T-helper 9 cell (primary cell): ENCODE data around the gene DIS3L2.
"Not testable (repeated sequence)": the region's sequence is repeated elsewhere in the genome, so short reads cannot be mapped to it uniquely, and the experiment has no call there.

Experiments used
- DNase-seq: peaks from one replicate; pipeline ENCODE4 v3.0.0-alpha.2; 2020

DIS3L2 gene

DNA sequence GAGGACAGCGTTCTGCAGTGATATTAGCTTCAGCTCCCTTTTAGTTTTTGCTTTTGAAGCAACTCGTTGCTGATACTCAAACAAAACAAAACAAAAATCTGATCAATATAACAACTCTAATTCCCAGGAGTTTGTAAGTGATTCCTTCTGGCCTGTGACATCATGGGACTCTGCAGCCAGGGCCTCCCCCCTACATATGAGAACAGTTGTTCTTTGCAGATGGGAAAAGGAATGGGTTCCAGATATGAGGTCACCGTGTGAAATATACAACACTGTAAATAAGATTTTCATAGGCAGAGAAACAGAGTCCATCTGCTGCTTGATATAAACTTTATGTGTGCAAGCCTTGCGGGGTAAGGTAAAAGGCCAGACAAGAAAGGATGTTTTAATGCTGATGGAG, 56.7 kb downstream of the DIS3L2 start:
- DNase-seq, result no peak

- no peak for DNase-seq
Measured at GRCh38 chr2:232022718-232023117, 61.2 kb downstream of the DIS3L2 start.

DNA sequence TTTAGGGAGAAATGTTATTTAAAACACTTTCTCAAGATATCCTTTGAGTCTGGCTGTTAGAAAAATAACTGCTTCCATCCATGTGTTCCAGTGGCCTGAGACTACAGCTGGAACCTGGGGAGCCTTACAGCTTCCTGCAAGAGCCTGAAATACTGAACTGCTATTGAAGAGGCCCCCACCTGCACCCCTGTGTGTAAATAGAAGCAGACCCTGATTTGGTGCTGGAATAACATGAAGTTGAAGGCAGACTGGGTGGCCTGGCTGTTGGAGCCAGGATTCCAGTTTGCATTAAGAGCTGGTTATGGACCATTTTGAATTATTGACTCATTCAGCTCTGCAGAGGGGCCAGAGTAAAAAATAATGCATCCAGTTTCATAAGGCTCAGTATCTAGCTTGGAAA, 61.9 kb downstream of the DIS3L2 start:
- no peak for DNase-seq

DNA sequence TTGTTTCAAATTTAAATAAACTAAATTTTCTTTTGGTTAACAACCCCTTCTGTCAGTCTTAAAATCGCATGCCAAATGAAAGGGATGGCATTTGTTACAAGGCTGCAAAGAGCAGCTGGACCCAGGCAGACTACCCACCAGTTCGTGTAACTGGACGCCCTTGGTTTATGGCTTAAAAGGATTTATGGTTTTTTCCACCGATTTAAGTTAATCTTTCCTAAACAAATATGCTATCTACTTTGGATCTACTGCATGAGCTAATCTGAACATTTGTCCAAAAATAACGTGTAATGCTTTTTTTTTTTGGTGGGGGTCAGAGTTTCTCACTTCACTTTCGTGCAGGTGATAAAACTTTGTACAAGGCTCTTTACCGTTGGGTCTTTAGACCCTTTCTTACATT, 62.9 kb downstream of the DIS3L2 start:
- no peak for DNase-seq

DNA sequence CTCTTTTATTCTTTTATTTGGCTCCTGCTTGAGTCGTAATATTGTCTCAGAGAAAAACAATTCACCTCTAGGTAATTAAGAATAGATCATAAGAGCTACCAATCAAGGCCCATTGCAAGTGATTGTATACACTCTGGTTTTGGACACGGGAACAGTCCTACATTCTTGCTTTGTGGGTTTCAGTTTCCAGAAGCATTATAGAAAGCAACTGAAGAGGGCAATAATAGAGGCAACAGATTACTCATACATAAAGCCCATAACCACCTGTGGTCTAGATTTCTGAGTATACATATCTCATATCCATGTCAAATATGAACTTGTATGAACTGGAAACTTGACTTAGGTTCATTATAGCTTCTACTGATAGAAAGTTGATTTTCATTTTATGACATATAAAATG, 65.4 kb downstream of the DIS3L2 start:
- no peak for DNase-seq

DNA sequence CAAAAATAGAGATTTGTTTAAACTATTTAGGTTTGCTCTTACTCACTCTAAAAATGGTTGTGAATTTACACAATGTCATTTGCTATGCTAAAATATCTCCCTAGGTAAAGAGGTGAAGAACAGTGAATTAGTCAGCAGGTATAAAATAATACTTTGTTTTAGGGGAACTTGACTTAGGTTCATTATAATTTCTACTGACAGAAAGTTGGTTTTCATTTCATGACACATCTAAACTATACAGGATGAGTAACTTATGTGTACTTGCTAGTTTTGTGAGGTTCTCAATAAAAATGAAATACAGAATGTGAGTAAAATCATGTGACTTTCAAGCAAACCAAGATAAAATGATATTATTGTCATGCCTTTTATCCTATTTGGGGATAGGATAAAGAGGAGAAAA, 66.0 kb downstream of the DIS3L2 start:
- DNase-seq, result no peak

- no peak for DNase-seq
Measured at GRCh38 chr2:232028071-232028470, 66.6 kb downstream of the DIS3L2 start.

DNA sequence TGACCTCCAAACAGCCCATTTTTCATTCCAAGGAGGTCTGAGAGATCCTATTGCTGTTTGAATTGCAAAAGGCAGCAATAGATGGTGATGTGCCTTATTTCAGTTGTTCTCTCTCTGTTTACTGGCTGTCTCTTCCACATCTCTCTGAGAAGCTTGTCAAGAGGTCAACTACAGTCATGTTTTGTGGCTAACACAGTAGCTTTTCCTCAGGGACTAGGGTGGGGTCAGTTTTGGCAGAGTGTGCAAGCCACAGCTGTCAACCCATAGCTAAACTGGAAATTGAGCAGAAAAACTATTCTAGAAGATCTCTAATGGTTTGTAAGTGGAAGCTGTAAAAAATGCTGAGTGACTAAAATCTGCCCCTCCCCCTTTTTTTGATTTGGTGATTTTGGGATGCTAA, 67.1 kb downstream of the DIS3L2 start:
- no peak for DNase-seq

GRCh38 chr2:232029346-232029745, 67.8 kb downstream of the DIS3L2 start:
- DNase-seq, result no peak

DNA sequence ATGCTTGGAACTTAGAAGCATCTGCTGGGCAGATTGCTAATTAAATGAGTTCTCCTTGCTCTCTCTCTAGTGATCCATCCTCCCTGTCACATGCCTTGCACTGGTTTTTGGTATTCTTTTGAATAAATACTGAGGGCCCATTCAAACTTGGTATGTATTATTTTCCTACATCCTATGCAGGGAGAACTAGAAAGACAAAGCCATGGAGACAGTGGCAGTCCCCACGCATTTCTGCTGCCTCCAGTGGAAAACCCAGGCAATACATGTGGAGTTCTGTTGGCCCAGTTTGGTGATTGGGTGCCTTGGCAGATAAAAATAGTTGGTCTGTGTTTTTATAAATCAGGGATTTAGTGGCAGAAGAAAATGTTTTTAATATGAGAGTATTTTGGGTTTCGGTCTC, 68.7 kb downstream of the DIS3L2 start:
- no peak for DNase-seq

DNA sequence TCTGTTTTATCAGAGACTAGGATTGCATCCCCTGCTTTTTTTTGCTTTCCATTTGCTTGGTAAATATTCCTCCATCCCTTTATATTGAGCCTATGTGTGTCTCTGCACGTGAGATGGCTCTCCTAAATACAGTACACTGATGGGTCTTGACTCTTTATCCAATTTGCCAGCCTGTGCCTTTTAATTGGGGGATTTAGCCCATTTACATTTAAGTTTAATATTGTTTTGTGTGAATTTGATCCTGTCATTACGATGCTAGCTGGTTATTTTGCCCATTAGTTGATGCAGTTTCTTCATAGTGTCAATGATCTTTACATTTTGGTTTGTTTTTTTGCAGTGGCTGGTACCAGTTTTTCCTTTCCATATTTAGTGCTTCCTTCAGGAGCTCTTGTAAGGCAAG, 73.8 kb downstream of the DIS3L2 start:
- not testable (repeated sequence) for DNase-seq

DNA sequence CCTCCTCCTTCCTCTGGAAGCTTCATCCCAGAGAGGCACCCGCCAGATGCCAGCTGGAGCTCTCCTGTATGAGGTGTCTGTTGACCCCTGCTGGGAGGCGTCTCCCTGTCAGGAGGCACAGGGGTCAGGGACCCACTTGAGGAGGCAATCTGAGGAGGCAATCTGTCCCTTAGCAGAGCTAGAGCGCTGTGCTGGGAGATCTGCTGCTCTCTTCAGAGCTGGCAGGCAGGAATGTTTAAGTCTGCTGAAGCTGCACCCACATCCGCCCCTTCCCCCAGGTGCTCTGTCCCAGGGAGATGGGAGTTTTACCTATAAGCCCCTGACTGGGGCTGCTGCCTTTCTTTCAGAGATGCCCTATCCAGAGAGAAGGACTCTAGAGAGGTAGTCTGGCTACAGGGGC, 75.4 kb downstream of the DIS3L2 start:
- DNase-seq, result not testable (repeated sequence)

DNA sequence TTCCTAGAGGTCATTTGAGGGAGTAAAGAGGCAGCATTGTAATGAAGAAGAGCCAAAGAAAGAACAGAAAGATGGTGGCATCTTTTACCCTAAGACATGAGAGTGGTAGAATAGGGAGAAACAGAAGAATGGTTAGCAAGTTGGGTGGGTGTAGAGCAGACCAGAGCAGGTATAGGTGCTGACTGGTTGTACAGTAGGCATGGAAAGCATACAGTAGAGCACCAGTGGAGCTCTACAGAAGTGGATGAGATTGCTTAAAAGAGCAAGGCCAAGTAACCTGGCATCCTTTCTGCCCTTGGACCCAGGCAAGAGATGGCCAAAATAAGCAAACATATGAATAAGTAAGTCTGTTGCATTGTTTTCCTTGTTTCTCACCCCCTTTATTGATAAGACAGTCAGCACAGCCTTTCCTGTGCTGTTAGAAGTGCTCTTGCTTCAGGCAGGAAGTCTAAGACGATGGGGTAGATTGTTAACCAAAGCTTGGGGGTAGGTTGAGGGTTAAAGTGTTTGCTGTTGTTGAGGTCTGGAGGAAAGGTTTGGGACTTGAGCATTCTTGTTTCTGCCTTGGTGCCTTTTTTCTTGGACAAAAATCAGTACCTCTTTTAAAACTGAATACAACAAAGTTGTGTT, 76.9 kb downstream of the DIS3L2 start:
- DNase-seq, result no peak

DNA sequence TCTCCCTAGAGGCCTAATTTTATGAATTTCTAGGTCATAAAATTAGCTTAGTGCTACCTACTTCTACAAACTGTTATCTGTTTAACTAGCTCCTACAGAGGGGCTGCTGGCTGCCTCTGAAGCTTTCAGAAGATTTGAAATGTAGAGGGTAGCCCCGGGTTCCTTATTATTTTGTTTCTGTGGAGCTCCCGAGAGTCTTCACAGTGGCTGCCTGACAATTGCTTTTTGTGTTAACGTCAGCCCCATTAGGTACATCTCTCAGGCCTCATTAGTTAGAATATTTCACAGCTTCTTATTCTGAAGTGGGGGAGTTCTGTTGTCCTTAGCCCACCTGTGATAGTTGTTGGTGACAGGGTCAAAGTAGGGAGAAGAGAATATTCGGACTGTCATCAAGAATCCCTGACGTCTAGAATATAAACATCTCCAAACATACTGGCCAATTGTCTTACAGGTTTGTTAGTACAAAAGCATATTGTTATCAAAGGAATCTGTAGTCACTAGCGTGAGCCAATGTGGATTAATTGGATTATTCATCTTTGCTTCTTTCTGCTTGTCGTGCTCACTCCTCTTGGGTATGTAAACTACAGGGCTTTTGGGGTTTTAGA, 77.5 kb downstream of the DIS3L2 start:
- DNase-seq, result no peak

- DNase-seq, result no peak
Measured at GRCh38 chr2:232042911-232043574, 81.5 kb downstream of the DIS3L2 start.

GRCh38 chr2:232043966-232044365, 82.5 kb downstream of the DIS3L2 start:
- no peak for DNase-seq

GRCh38 chr2:232049350-232049749, 87.8 kb downstream of the DIS3L2 start:
- no peak for DNase-seq

DNA sequence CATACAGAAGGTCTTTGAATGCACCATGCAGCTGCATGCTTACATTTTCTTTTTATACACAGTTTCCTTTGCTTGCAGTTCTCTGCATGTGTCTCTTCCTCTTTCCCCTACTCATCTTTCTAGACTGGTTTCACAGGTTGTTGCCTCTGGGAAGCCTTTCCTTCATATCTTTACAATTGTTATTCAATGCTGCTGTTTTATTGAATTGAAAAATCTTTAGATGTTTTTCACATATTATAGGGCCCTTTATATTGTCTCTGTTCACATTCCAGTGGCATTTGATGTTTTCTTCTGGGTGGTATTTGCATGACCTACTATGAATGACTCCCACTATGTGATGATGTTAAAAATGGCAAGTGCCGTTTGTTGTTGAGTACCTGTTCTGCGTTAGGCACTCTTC, 91.1 kb downstream of the DIS3L2 start:
- DNase-seq, result no peak

DNA sequence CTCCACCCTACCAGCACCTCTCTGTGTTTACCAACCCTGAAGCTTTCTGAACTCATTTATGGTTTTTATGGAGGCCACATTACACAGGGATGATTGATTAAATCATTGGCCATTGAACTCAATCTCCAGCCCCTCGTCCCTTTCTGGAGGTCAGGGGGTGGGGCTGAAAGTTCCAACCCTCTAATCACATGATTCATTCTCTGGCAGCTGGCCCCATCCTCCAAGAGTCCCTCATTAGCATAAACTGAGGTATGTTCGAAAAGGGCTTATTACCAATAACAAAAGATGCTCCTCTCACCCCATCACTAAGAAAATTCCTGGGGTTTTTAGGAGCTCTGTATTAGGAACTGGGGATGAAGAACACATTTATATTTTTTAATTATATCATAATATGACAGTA, 92.3 kb downstream of the DIS3L2 start:
- DNase-seq, result no peak

DNA sequence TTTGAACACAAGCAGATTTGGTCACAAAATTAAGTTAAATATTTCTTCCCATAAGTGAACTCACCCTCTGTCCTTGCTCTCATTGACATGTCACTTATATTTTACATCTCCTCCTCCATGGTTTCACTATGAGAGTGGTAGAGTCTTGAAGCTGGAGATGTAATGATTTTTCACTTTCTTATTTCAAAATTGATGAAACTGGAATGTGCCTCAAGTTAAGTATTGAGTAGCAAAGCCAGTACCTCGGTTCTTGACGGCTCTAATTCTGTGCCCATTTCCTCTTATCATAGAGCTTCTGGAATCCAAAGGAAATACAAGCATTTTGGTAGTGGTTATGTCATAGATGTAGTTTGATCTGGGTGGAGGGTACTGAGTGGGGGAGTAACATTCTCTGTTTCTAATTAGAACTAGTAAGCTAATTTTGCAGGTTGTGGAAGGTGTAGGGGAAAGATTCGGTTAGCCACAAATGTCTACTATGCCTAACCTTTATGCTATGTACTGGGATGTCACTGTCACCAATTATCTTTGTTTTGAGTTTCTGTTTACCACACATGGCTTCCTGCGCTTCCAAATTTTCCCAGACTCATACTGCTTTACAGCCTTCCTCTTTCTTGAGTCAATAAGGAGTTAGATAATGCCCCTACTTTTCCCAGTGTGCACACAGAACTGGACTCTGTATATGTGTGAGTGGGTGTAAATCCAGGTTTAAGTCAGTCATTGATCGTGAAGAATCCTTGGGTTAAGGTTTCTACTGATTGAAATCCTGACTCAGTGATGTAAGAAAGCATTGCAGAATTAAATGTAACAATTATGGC, 96.8 kb downstream of the DIS3L2 start:
- no peak for DNase-seq

GRCh38 chr2:232058931-232059330, 97.4 kb downstream of the DIS3L2 start:
- no peak for DNase-seq

- DNase-seq, result no peak
Measured at GRCh38 chr2:232061265-232061664, 99.8 kb downstream of the DIS3L2 start.

DNA sequence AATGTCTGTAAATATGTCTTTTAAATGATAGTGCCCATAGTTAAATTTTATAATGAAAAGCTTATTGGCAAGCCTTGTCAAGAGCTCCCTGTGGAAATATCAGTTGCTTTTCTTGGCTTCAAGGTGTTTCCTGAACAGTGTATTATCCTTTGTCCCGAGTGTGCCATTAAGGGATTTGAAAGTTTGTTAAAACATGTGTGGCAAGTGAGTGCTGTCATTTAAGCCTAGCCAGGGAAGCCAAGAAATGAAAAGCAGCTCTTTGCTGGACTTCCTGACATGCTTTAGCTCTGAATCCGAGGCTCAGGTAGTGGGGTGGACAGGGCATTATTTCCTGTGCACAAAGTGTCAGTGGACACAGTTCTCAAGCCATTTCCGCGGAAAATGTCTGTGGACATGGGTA, 111.5 kb downstream of the DIS3L2 start:
- DNase-seq, result no peak

DNA sequence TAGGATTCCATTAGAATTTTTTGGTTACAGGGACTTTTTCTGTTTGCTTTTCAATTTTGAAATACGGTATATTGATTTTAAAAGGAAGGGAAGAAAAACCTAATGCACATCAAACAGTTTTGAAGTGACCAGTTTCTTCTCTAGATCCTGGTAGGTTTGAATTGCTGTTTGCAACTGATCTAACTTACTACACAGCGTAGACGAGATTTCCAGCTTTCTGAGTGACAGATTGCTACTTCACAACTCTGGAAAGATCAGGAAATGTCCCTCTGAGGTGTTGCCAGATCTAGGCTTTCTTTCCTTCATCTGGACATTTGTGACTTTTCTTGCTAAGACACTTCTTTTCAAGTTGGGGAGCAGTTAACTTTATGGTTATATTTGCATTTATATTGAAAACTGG, 112.2 kb downstream of the DIS3L2 start:
- DNase-seq, result no peak
